HEK293 (cell line): ENCODE data around the gene PPP3CA.

Source experiments
- CTCF ChIA-PET: fragments of 350-600 bp; formaldehyde crosslinking; extraction: SDS; loops from one replicate; lab custom pipeline; 2021; ENCODE audit warnings: antibody characterized with exemption; lab: Yijun Ruan, JAX
- POLR2A ChIA-PET: fragments of 300-600 bp; formaldehyde crosslinking; extraction: SDS; loops from one replicate; lab custom pipeline; 2020; ENCODE audit warnings: antibody characterized with exemption, inconsistent platforms; lab: Yijun Ruan, JAX
- H3K27ac ChIP-seq: fragments of 200-500 bp; sonication (Bioruptor generic); 2 replicates; pipeline ENCODE4 v1.5.1; 2014; ENCODE audit warnings: low read depth, low read length, control low read depth, inconsistent platforms; ENCODE audit errors: extremely low read depth
- H3K36me3 ChIP-seq, 2 experiments: fragments of 200-500 bp in 1 of 2; sonication (Bioruptor generic) in 1 of 2; 1 replicate in 1 of 2; 2 replicates in 1 of 2; pipeline ENCODE4 v1.5.1; 2014 to 2017; ENCODE audit warnings: inconsistent platforms in 2 of 2, low read length in 2 of 2; ENCODE audit not compliant: control insufficient read depth in 2 of 2, insufficient read depth in 1 of 2
- H3K4me1 ChIP-seq: fragments of 200-500 bp; sonication (Bioruptor generic); 2 replicates; pipeline ENCODE4 v1.5.1; 2014; ENCODE audit warnings: mild to moderate bottlenecking, low read length, inconsistent platforms; ENCODE audit not compliant: control insufficient read depth, insufficient read depth
- H3K4me3 ChIP-seq: 2 replicates; pipeline ENCODE4 v1.5.1; 2011; ENCODE audit warnings: low read depth, mild to moderate bottlenecking, control low read depth, low read length, moderate library complexity
- H3K9me3 ChIP-seq: fragments of 200-500 bp; sonication (Bioruptor generic); 2 replicates; pipeline ENCODE4 v1.5.1; 2014; ENCODE audit warnings: low read depth, low read length, inconsistent platforms; ENCODE audit not compliant: control insufficient read depth, insufficient read depth
- TRIM28 ChIP-seq: IDR thresholded peaks from 2 replicates; pipeline ENCODE4 v1.6.1; 2011; ENCODE audit warnings: low read length, control low read depth, borderline replicate concordance
- YY1 ChIP-seq: fragments of 450-650 bp; formaldehyde crosslinking; IDR thresholded peaks from 2 replicates; pipeline ENCODE4 v1.5.1; 2018; ENCODE audit warnings: missing biosample characterization, missing genetic modification characterization
- ZBTB20 ChIP-seq: fragments of 450-650 bp; formaldehyde crosslinking; IDR thresholded peaks from 2 replicates; pipeline ENCODE4 v1.5.1; 2016; ENCODE audit warnings: missing biosample characterization, missing genetic modification characterization
- ZFP41 ChIP-seq: fragments of 450-650 bp; formaldehyde crosslinking; IDR thresholded peaks from 2 replicates; pipeline ENCODE4 v1.5.1; 2016; ENCODE audit warnings: missing biosample characterization, missing genetic modification characterization, borderline replicate concordance
- ZNF114 ChIP-seq: fragments of 450-650 bp; formaldehyde crosslinking; IDR thresholded peaks from 2 replicates; pipeline ENCODE4 v1.5.0; 2017; ENCODE audit warnings: missing biosample characterization, missing genetic modification characterization
- ZNF133 ChIP-seq: fragments of 450-650 bp; formaldehyde crosslinking; IDR thresholded peaks from 2 replicates; pipeline ENCODE4 v1.5.1; 2016; ENCODE audit warnings: missing biosample characterization, missing genetic modification characterization
- ZNF174 ChIP-seq: fragments of 450-650 bp; formaldehyde crosslinking; IDR thresholded peaks from 2 replicates; pipeline ENCODE4 v1.5.0; 2017; ENCODE audit warnings: missing biosample characterization, mild to moderate bottlenecking, missing genetic modification characterization
- ZNF221 ChIP-seq: fragments of 450-650 bp; formaldehyde crosslinking; IDR thresholded peaks from 2 replicates; pipeline ENCODE4 v1.5.1; 2017; ENCODE audit warnings: missing biosample characterization, missing genetic modification characterization, borderline replicate concordance
- ZNF26 ChIP-seq: fragments of 450-650 bp; formaldehyde crosslinking; IDR thresholded peaks from 2 replicates; pipeline ENCODE4 v1.5.1; 2016; ENCODE audit warnings: missing biosample characterization, missing genetic modification characterization
- ZNF274 ChIP-seq, 2 experiments: fragments of 200-500 bp in 1 of 2; fragments of 450-650 bp in 1 of 2; sonication (Bioruptor generic) in 1 of 2; formaldehyde crosslinking in 1 of 2; IDR thresholded peaks; 2 replicates each; pipeline versions ENCODE4 v1.5.1 to v1.6.1; 2014 to 2016; ENCODE audit warnings: borderline replicate concordance in 1 of 2, inconsistent platforms in 1 of 2, low read length in 1 of 2, missing biosample characterization in 1 of 2, missing genetic modification characterization in 1 of 2
- ZNF292 ChIP-seq: fragments of 450-650 bp; formaldehyde crosslinking; IDR thresholded peaks from 2 replicates; pipeline ENCODE4 v1.5.1; 2016; ENCODE audit warnings: low read depth, missing biosample characterization, missing genetic modification characterization, borderline replicate concordance
- ZNF302 ChIP-seq: fragments of 450-650 bp; formaldehyde crosslinking; IDR thresholded peaks from 2 replicates; pipeline ENCODE4 v1.5.1; 2016; ENCODE audit warnings: missing biosample characterization, missing genetic modification characterization, low read depth
- ZNF324 ChIP-seq: fragments of 450-650 bp; formaldehyde crosslinking; IDR thresholded peaks from 2 replicates; pipeline ENCODE4 v1.5.1; 2016; ENCODE audit warnings: missing biosample characterization, missing genetic modification characterization
- ZNF398 ChIP-seq: fragments of 450-650 bp; formaldehyde crosslinking; IDR thresholded peaks from 2 replicates; pipeline ENCODE4 v1.5.1; 2017; ENCODE audit warnings: missing biosample characterization, missing genetic modification characterization
- ZNF426 ChIP-seq: fragments of 450-650 bp; formaldehyde crosslinking; IDR thresholded peaks from 2 replicates; pipeline ENCODE4 v1.5.1; 2017; ENCODE audit warnings: missing biosample characterization, missing genetic modification characterization, mild to moderate bottlenecking, inconsistent platforms, moderate library complexity
- ZNF48 ChIP-seq: fragments of 450-650 bp; formaldehyde crosslinking; IDR thresholded peaks from 2 replicates; pipeline ENCODE4 v1.5.1; 2016; ENCODE audit warnings: missing biosample characterization, missing genetic modification characterization
- ZNF555 ChIP-seq: fragments of 450-650 bp; formaldehyde crosslinking; conservative IDR thresholded peaks from 2 replicates; pipeline ENCODE4 v1.5.1; 2017; ENCODE audit warnings: missing biosample characterization, mild to moderate bottlenecking, missing genetic modification characterization, inconsistent platforms
- ZNF658 ChIP-seq: fragments of 450-650 bp; formaldehyde crosslinking; IDR thresholded peaks from 2 replicates; pipeline ENCODE4; 2016; ENCODE audit warnings: missing biosample characterization, missing genetic modification characterization
- ZNF707 ChIP-seq: fragments of 450-650 bp; formaldehyde crosslinking; IDR thresholded peaks from 2 replicates; pipeline ENCODE4 v1.5.1; 2016; ENCODE audit warnings: missing biosample characterization, missing genetic modification characterization
- ZNF792 ChIP-seq: fragments of 450-650 bp; formaldehyde crosslinking; IDR thresholded peaks from 2 replicates; pipeline ENCODE4 v1.5.1; 2016; ENCODE audit warnings: missing biosample characterization, missing genetic modification characterization
- ZSCAN23 ChIP-seq: fragments of 450-650 bp; formaldehyde crosslinking; IDR thresholded peaks from 2 replicates; pipeline ENCODE4 v1.5.1; 2016; ENCODE audit warnings: missing biosample characterization, missing genetic modification characterization
- TF ChIP-seq, protein P1 (sequence below): fragments of 450-650 bp; formaldehyde crosslinking; IDR thresholded peaks from 2 replicates; pipeline ENCODE4 v1.5.1; 2016; ENCODE audit warnings: missing biosample characterization, missing genetic modification characterization
- TF ChIP-seq, protein P2 (sequence below): fragments of 450-650 bp; formaldehyde crosslinking; IDR thresholded peaks from 2 replicates; pipeline ENCODE4 v1.5.1; 2016; ENCODE audit warnings: missing biosample characterization, missing genetic modification characterization, borderline replicate concordance

The PPP3CA gene

GRCh38 chr4:101251261-101251660 is 96.1 kb downstream of the PPP3CA start:
- H3K4me3 ChIP-seq, result no peak overlapping the region
- CTCF ChIA-PET, result no interaction called here
- POLR2A ChIA-PET, result no interaction called here
- TF ChIP-seq, protein P1, sequence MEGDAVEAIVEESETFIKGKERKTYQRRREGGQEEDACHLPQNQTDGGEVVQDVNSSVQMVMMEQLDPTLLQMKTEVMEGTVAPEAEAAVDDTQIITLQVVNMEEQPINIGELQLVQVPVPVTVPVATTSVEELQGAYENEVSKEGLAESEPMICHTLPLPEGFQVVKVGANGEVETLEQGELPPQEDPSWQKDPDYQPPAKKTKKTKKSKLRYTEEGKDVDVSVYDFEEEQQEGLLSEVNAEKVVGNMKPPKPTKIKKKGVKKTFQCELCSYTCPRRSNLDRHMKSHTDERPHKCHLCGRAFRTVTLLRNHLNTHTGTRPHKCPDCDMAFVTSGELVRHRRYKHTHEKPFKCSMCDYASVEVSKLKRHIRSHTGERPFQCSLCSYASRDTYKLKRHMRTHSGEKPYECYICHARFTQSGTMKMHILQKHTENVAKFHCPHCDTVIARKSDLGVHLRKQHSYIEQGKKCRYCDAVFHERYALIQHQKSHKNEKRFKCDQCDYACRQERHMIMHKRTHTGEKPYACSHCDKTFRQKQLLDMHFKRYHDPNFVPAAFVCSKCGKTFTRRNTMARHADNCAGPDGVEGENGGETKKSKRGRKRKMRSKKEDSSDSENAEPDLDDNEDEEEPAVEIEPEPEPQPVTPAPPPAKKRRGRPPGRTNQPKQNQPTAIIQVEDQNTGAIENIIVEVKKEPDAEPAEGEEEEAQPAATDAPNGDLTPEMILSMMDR (tag by site-specific recombination), result no peak
- TF ChIP-seq ZNF658 (tag by site-specific recombination), result no peak
- TF ChIP-seq ZNF274 (IDR thresholded peaks at IDR 0.05; ENCODE audit: low read length), result no peak
- TF ChIP-seq ZNF274 (tag by site-specific recombination; IDR thresholded peaks at IDR 0.05; ENCODE audit: borderline replicate concordance), result no peak
- TF ChIP-seq ZNF398 (tag by site-specific recombination), result no peak
- no peak for TF ChIP-seq ZNF114 (tag by site-specific recombination)
- no peak for TF ChIP-seq ZNF792 (tag by site-specific recombination)
- TF ChIP-seq ZNF133 (tag by site-specific recombination), result no peak
- no peak for TF ChIP-seq ZFP41
- TF ChIP-seq ZNF292, result no peak
- TF ChIP-seq ZBTB20 (tag by site-specific recombination), result no peak
- no peak for TF ChIP-seq ZNF221 (tag by site-specific recombination)
- no peak for TF ChIP-seq ZNF707
- no peak for TF ChIP-seq ZNF48 (tag by site-specific recombination)
- H3K4me1 ChIP-seq, result no peaks in the 10 kb centered on the region
- H3K9me3 ChIP-seq, result no peaks in the 10 kb centered on the region
- no peaks in the 10 kb centered on the region for H3K36me3 ChIP-seq
- H3K27ac ChIP-seq, result no peak overlapping the region

DNA sequence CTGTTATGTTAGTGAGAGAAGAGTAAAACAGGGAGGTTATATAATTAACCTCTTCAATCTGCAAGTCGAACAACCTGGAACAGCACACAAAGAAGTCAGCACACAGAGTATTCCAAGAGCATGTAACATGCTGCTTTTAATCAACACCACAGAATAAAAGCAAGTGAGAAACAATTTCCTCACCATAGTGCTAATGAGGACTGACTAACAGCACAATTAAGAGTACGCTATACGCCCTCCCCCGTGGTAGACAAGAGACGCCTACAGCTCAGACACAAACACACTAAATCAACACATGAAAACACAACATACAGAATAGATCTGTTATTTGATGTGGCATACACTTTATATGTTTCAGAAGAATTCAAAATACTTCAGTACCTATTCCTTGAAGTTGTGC is 103.0 kb downstream of the PPP3CA start:
- ChIA-PET POLR2A (no interaction called here), CTCF (interaction anchor here (0.9 kb wide), 1 partner anchor 1246 kb away, joined by 3 read pairs; no protein-coding TSS in a partner anchor)
- H3K4me1 ChIP-seq, result 0 out of 2 replicates have a peak, but pooled peaks cover 4% of the 10 kb centered on the region
- no peaks in the 10 kb centered on the region for H3K36me3 ChIP-seq
- no peak overlapping the region for H3K27ac ChIP-seq
- H3K4me3 ChIP-seq, result no peak overlapping the region
- no peaks in the 10 kb centered on the region for H3K9me3 ChIP-seq
- TF ChIP-seq ZNF26 (tag by site-specific recombination) (no peak), ZNF555 (tag by site-specific recombination) (no peak), ZSCAN23 (tag by site-specific recombination) (no peak), ZNF324 (tag by site-specific recombination) (no peak), ZNF174 (tag by site-specific recombination) (no peak), ZNF302 (tag by site-specific recombination) (no peak), TRIM28 (no peak), YY1 (tag by site-specific recombination) (no peak), ZNF426 (tag by site-specific recombination) (no peak)
- TF ChIP-seq, protein P2, sequence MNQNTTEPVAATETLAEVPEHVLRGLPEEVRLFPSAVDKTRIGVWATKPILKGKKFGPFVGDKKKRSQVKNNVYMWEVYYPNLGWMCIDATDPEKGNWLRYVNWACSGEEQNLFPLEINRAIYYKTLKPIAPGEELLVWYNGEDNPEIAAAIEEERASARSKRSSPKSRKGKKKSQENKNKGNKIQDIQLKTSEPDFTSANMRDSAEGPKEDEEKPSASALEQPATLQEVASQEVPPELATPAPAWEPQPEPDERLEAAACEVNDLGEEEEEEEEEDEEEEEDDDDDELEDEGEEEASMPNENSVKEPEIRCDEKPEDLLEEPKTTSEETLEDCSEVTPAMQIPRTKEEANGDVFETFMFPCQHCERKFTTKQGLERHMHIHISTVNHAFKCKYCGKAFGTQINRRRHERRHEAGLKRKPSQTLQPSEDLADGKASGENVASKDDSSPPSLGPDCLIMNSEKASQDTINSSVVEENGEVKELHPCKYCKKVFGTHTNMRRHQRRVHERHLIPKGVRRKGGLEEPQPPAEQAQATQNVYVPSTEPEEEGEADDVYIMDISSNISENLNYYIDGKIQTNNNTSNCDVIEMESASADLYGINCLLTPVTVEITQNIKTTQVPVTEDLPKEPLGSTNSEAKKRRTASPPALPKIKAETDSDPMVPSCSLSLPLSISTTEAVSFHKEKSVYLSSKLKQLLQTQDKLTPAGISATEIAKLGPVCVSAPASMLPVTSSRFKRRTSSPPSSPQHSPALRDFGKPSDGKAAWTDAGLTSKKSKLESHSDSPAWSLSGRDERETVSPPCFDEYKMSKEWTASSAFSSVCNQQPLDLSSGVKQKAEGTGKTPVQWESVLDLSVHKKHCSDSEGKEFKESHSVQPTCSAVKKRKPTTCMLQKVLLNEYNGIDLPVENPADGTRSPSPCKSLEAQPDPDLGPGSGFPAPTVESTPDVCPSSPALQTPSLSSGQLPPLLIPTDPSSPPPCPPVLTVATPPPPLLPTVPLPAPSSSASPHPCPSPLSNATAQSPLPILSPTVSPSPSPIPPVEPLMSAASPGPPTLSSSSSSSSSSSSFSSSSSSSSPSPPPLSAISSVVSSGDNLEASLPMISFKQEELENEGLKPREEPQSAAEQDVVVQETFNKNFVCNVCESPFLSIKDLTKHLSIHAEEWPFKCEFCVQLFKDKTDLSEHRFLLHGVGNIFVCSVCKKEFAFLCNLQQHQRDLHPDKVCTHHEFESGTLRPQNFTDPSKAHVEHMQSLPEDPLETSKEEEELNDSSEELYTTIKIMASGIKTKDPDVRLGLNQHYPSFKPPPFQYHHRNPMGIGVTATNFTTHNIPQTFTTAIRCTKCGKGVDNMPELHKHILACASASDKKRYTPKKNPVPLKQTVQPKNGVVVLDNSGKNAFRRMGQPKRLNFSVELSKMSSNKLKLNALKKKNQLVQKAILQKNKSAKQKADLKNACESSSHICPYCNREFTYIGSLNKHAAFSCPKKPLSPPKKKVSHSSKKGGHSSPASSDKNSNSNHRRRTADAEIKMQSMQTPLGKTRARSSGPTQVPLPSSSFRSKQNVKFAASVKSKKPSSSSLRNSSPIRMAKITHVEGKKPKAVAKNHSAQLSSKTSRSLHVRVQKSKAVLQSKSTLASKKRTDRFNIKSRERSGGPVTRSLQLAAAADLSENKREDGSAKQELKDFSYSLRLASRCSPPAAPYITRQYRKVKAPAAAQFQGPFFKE (tag by site-specific recombination), result no peak
